ENCODE results near the gene GRM1.

- TF ChIP-seq CTCF (IDR thresholded peaks at IDR 0.05) (no peak), CHD2 (IDR thresholded peaks at IDR 0.05; ENCODE audit: low read length, partially characterized antibody) (no peak)
Observed at GRCh38 chr6:146445233-146445632, 416.4 kb downstream of the GRM1 start.

Measured in A549 (cell line).